Liver (tissue), 9 donors: ENCODE results near the gene THAP4. TPM values are rescaled to one million over a fixed set of nuclear protein-coding genes. Genes with fewer than 3 reads are reported as not detected.

Source experiments
- DNase-seq: peaks from one replicate; pipeline ENCODE4 v3.0.0-alpha.2; 2017; ENCODE audit warnings: low spot score
- H3K27ac ChIP-seq, 2 donors: one replicate each; pipeline ENCODE4 v1.7.0; 2013; ENCODE audit warnings: inconsistent platforms in 2 of 2, low read length in 2 of 2, control low read depth in 1 of 2, low read depth in 1 of 2, mild to moderate bottlenecking in 1 of 2
- H3K27me3 ChIP-seq, 4 donors: one replicate each; pipeline versions ENCODE4 v1.6.1 to v1.7.0; 2013; ENCODE audit warnings: low read length in 3 of 4, inconsistent platforms in 1 of 4, mild to moderate bottlenecking in 1 of 4, moderate library complexity in 1 of 4; ENCODE audit not compliant: control insufficient read depth in 4 of 4, insufficient read depth in 4 of 4
- H3K36me3 ChIP-seq, 4 donors: one replicate each; pipeline versions ENCODE4 v1.6.1 to v1.7.0; 2013; ENCODE audit warnings: low read length in 3 of 4, mild to moderate bottlenecking in 3 of 4, low read depth in 1 of 4, moderate library complexity in 1 of 4; ENCODE audit not compliant: control insufficient read depth in 4 of 4, insufficient read depth in 3 of 4
- H3K4me1 ChIP-seq, 4 donors: one replicate each; pipeline versions ENCODE4 v1.6.1 to v1.7.0; 2013; ENCODE audit warnings: low read length in 3 of 4, mild to moderate bottlenecking in 3 of 4, moderate library complexity in 1 of 4; ENCODE audit not compliant: control insufficient read depth in 4 of 4, insufficient read depth in 4 of 4
- H3K4me3 ChIP-seq, 3 donors: one replicate each; pipeline versions ENCODE4 v1.6.1 to v1.7.0; 2013; ENCODE audit warnings: low read length in 3 of 3, control low read depth in 1 of 3, low read depth in 1 of 3, mild to moderate bottlenecking in 1 of 3
- H3K9ac ChIP-seq, 2 donors: one replicate each; pipeline ENCODE4 v1.7.0; 2013; ENCODE audit warnings: low read length in 2 of 2, mild to moderate bottlenecking in 2 of 2, moderate library complexity in 2 of 2, control low read depth in 1 of 2, low read depth in 1 of 2
- H3K9me3 ChIP-seq, 4 donors: one replicate each; pipeline versions ENCODE4 v1.6.1 to v1.7.0; 2013; ENCODE audit warnings: low read length in 3 of 4; ENCODE audit not compliant: control insufficient read depth in 4 of 4
- EGR1 ChIP-seq, 2 donors: IDR thresholded peaks; 2 replicates each; pipeline ENCODE4 v1.6.1; 2016 to 2018; ENCODE audit warnings: antibody characterized with exemption in 2 of 2, low read depth in 2 of 2
- FOXA1 ChIP-seq: IDR thresholded peaks from 2 replicates; pipeline ENCODE4 v1.6.1; 2016; ENCODE audit warnings: antibody characterized with exemption
- FOXA2 ChIP-seq: IDR thresholded peaks from 2 replicates; pipeline ENCODE4 v1.6.1; 2016; ENCODE audit warnings: antibody characterized with exemption
- GABPA ChIP-seq, 2 donors: IDR thresholded peaks in 1 of 2; conservative IDR thresholded peaks in 1 of 2; 2 replicates each; pipeline ENCODE4 v1.6.1; 2016; ENCODE audit warnings: antibody characterized with exemption in 2 of 2, mild to moderate bottlenecking in 1 of 2, moderate library complexity in 1 of 2
- HNF4A ChIP-seq, 2 donors: conservative IDR thresholded peaks; 2 replicates each; pipeline ENCODE4 v1.6.1; 2016; ENCODE audit warnings: antibody characterized with exemption in 2 of 2, mild to moderate bottlenecking in 2 of 2
- HNF4G ChIP-seq: IDR thresholded peaks from 2 replicates; pipeline ENCODE4 v1.6.1; 2016; ENCODE audit warnings: antibody characterized with exemption
- JUND ChIP-seq, 2 donors: IDR thresholded peaks; 2 replicates each; pipeline ENCODE4 v1.6.1; 2016; ENCODE audit warnings: antibody characterized with exemption in 2 of 2
- NR2F2 ChIP-seq: IDR thresholded peaks from 2 replicates; pipeline ENCODE4 v1.6.1; 2016; ENCODE audit warnings: antibody characterized with exemption
- RAD21 ChIP-seq, 2 donors: IDR thresholded peaks; 2 replicates each; pipeline ENCODE4 v1.6.1; 2016; ENCODE audit warnings: antibody characterized with exemption in 2 of 2, mild to moderate bottlenecking in 2 of 2
- RXRA ChIP-seq, 2 donors: IDR thresholded peaks; 2 replicates each; pipeline ENCODE4 v1.6.1; 2017 to 2018; ENCODE audit warnings: antibody characterized with exemption in 2 of 2, mild to moderate bottlenecking in 1 of 2
- SP1 ChIP-seq: IDR thresholded peaks from 2 replicates; pipeline ENCODE4 v1.6.1; 2018; ENCODE audit warnings: antibody characterized with exemption, mild to moderate bottlenecking
- TAF1 ChIP-seq: conservative IDR thresholded peaks from 2 replicates; pipeline ENCODE4 v1.6.1; 2016; ENCODE audit warnings: antibody characterized with exemption, mild to moderate bottlenecking
- YY1 ChIP-seq: IDR thresholded peaks from 2 replicates; pipeline ENCODE4 v1.6.1; 2016; ENCODE audit warnings: antibody characterized with exemption, mild to moderate bottlenecking
- WGBS: extraction: QIAGEN DNeasy Blood & Tissue Kit; methylation state at CpG from one replicate; pipeline ENCODE4 v1.1.7; 2013; 5-methylcytosine and 5-hydroxymethylcytosine counted together
- polyA plus RNA-seq, 2 donors: library from polyadenylated mRNA; stranded (reverse) in 1 of 2; unstranded in 1 of 2; fragments of 200-250 nt in 1 of 2; fragments of >200 nt in 1 of 2; fragmentation: Nextera tagmentation in 1 of 2; extraction: Ambion mirVana in 1 of 2; gene quantifications; one replicate each; pipeline versions ENCODE4 v1.2.1 to v1.2.3, GENCODE V29; 2013 to 2015
- total RNA-seq, 2 donors: library from RNA; depleted of rRNA; stranded (reverse); fragments of >200 nt; gene quantifications; one replicate each; pipeline ENCODE4 v1.2.3, GENCODE V29; 2014
- TF ChIP-seq, protein P1 (sequence below): IDR thresholded peaks from 2 replicates; pipeline ENCODE4 v1.6.1; 2016; ENCODE audit warnings: antibody characterized with exemption
- TF ChIP-seq, protein P2 (sequence below): IDR thresholded peaks from 2 replicates; pipeline ENCODE4 v1.6.1; 2016; ENCODE audit warnings: antibody characterized with exemption
- TF ChIP-seq, protein P3 (sequence below): fragments of 150-350 bp; IDR thresholded peaks from 2 replicates; pipeline ENCODE4 v1.5.1; 2017; ENCODE audit warnings: improper control_type of control experiment, low read depth, low read length; ENCODE audit not compliant: missing input control
- TF ChIP-seq, protein P4 (sequence below): IDR thresholded peaks from 2 replicates; pipeline ENCODE4 v1.6.1; 2016; ENCODE audit warnings: antibody characterized with exemption, mild to moderate bottlenecking
- TF ChIP-seq, protein P5 (sequence below): IDR thresholded peaks from 2 replicates; pipeline ENCODE4 v1.6.1; 2016; ENCODE audit warnings: antibody characterized with exemption
- donor health status: healthy.
- donor health status: healthy.
- donor health status: healthy.
- donor health status: healthy.
- donor health status: healthy.

The THAP4 gene
- total and polyA plus RNA-seq, 4 donors, result 16.8 to 33.1 (median 22.7) TPM

DNA sequence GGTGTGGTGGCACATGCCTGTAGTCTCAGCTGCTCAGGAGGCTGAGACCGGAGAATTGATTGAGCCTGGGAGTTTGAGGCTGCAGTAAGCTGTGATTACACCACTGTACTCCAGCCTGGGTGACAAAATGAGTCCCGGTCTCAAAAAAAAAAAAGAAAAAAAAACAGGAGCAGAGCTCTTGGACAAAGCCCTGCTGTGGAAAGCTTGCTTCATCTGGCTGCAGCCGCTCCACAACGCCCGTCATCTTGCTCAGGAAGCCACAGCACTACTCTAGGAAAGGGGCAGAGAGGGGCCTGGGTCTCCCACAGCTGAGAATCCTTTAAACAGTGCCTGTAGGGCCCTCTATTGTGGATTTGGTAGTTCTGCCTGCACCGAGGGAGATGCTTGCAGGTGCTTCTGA lies 11.5 kb upstream of the THAP4 start:
- H3K27ac ChIP-seq, result no peak overlapping the region
- no peak for TF ChIP-seq EGR1 (IDR thresholded peaks at IDR 0.05; ENCODE audit: low read depth in 2 of 2)
- TF ChIP-seq, protein P1, sequence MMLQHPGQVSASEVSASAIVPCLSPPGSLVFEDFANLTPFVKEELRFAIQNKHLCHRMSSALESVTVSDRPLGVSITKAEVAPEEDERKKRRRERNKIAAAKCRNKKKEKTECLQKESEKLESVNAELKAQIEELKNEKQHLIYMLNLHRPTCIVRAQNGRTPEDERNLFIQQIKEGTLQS, result no peak
- TF ChIP-seq, protein P2, sequence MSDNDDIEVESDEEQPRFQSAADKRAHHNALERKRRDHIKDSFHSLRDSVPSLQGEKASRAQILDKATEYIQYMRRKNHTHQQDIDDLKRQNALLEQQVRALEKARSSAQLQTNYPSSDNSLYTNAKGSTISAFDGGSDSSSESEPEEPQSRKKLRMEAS, result no peak
- TF ChIP-seq JUND (IDR thresholded peaks at IDR 0.05), result no peak
- TF ChIP-seq RXRA (IDR thresholded peaks at IDR 0.05), result no peak
- TF ChIP-seq YY1, result no peak
- no peak for TF ChIP-seq FOXA2
- TF ChIP-seq, protein P3, sequence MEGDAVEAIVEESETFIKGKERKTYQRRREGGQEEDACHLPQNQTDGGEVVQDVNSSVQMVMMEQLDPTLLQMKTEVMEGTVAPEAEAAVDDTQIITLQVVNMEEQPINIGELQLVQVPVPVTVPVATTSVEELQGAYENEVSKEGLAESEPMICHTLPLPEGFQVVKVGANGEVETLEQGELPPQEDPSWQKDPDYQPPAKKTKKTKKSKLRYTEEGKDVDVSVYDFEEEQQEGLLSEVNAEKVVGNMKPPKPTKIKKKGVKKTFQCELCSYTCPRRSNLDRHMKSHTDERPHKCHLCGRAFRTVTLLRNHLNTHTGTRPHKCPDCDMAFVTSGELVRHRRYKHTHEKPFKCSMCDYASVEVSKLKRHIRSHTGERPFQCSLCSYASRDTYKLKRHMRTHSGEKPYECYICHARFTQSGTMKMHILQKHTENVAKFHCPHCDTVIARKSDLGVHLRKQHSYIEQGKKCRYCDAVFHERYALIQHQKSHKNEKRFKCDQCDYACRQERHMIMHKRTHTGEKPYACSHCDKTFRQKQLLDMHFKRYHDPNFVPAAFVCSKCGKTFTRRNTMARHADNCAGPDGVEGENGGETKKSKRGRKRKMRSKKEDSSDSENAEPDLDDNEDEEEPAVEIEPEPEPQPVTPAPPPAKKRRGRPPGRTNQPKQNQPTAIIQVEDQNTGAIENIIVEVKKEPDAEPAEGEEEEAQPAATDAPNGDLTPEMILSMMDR, result no peak
- TF ChIP-seq SP1, result no peak
- no peak for TF ChIP-seq NR2F2
- no peak for TF ChIP-seq TAF1
- no peak for TF ChIP-seq HNF4A (conservative IDR thresholded peaks at IDR 0.05)
- TF ChIP-seq, protein P4, sequence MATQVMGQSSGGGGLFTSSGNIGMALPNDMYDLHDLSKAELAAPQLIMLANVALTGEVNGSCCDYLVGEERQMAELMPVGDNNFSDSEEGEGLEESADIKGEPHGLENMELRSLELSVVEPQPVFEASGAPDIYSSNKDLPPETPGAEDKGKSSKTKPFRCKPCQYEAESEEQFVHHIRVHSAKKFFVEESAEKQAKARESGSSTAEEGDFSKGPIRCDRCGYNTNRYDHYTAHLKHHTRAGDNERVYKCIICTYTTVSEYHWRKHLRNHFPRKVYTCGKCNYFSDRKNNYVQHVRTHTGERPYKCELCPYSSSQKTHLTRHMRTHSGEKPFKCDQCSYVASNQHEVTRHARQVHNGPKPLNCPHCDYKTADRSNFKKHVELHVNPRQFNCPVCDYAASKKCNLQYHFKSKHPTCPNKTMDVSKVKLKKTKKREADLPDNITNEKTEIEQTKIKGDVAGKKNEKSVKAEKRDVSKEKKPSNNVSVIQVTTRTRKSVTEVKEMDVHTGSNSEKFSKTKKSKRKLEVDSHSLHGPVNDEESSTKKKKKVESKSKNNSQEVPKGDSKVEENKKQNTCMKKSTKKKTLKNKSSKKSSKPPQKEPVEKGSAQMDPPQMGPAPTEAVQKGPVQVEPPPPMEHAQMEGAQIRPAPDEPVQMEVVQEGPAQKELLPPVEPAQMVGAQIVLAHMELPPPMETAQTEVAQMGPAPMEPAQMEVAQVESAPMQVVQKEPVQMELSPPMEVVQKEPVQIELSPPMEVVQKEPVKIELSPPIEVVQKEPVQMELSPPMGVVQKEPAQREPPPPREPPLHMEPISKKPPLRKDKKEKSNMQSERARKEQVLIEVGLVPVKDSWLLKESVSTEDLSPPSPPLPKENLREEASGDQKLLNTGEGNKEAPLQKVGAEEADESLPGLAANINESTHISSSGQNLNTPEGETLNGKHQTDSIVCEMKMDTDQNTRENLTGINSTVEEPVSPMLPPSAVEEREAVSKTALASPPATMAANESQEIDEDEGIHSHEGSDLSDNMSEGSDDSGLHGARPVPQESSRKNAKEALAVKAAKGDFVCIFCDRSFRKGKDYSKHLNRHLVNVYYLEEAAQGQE, result no peak
- TF ChIP-seq GABPA (IDR thresholded peaks at IDR 0.05 in 1 of 2, conservative IDR thresholded peaks at IDR 0.05 in 1 of 2), result no peak
- TF ChIP-seq FOXA1, result no peak
- TF ChIP-seq RAD21 (IDR thresholded peaks at IDR 0.05), result no peak
- TF ChIP-seq HNF4G, result no peak
- TF ChIP-seq, protein P5, sequence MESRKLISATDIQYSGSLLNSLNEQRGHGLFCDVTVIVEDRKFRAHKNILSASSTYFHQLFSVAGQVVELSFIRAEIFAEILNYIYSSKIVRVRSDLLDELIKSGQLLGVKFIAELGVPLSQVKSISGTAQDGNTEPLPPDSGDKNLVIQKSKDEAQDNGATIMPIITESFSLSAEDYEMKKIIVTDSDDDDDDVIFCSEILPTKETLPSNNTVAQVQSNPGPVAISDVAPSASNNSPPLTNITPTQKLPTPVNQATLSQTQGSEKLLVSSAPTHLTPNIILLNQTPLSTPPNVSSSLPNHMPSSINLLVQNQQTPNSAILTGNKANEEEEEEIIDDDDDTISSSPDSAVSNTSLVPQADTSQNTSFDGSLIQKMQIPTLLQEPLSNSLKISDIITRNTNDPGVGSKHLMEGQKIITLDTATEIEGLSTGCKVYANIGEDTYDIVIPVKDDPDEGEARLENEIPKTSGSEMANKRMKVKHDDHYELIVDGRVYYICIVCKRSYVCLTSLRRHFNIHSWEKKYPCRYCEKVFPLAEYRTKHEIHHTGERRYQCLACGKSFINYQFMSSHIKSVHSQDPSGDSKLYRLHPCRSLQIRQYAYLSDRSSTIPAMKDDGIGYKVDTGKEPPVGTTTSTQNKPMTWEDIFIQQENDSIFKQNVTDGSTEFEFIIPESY, result no peak
- WGBS, result 89% methylated on average over 6 of the region's 6 CpGs
- H3K36me3 ChIP-seq, result peaks cover 5 to 25% (median 13%) of the 10 kb centered on the region in 4 donors
- peaks cover 0 to 6% (median 3%) of the 10 kb centered on the region in 4 donors for H3K4me1 ChIP-seq
- H3K9me3 ChIP-seq, result no peaks in the 10 kb centered on the region
- H3K4me3 ChIP-seq, result no peak overlapping the region
- no peaks in the 10 kb centered on the region for H3K27me3 ChIP-seq
- H3K9ac ChIP-seq, result no peak overlapping the region
- no peak for DNase-seq
